ENCODE data around the gene SPTLC3.

The SPTLC3 gene

GRCh38 chr20:13141546-13141945 lies 132.8 kb downstream of the SPTLC3 start:
- TF ChIP-seq REST (IDR thresholded peaks at IDR 0.05; ENCODE audit: low read depth) (no peak), NFIC (IDR thresholded peaks at IDR 0.05) (no peak), CREB1 (IDR thresholded peaks at IDR 0.05; ENCODE audit: low read depth) (no peak), FOXM1 (IDR thresholded peaks at IDR 0.05; ENCODE audit: borderline replicate concordance, low read depth) (no peak), RAD21 (IDR thresholded peaks at IDR 0.05; ENCODE audit: low read depth) (no peak), EGR1 (IDR thresholded peaks at IDR 0.05) (no peak), CEBPB (IDR thresholded peaks at IDR 0.05) (no peak), ZBTB7A (IDR thresholded peaks at IDR 0.05; ENCODE audit: low read depth) (no peak), TEAD4 (IDR thresholded peaks at IDR 0.05) (no peak), TCF12 (IDR thresholded peaks at IDR 0.05; ENCODE audit: low read depth) (no peak), MAX (IDR thresholded peaks at IDR 0.05) (no peak), TAF1 (IDR thresholded peaks at IDR 0.05; ENCODE audit: low read depth) (no peak), USF1 (IDR thresholded peaks at IDR 0.05) (no peak), YY1 (IDR thresholded peaks at IDR 0.05; ENCODE audit: low read depth) (no peak), EP300 (IDR thresholded peaks at IDR 0.05; ENCODE audit: borderline replicate concordance) (no peak)

GRCh38 chr20:13142143-13142542 lies 133.4 kb downstream of the SPTLC3 start:
- no peak for TF ChIP-seq ZBTB7A (IDR thresholded peaks at IDR 0.05; ENCODE audit: low read depth)
- TF ChIP-seq FOXM1 (IDR thresholded peaks at IDR 0.05; ENCODE audit: borderline replicate concordance, low read depth) = no peak
- TF ChIP-seq CREB1 (IDR thresholded peaks at IDR 0.05; ENCODE audit: low read depth) = no peak
- TF ChIP-seq RAD21 (IDR thresholded peaks at IDR 0.05; ENCODE audit: low read depth) = no peak
- TF ChIP-seq EGR1 (IDR thresholded peaks at IDR 0.05) = no peak
- no peak for TF ChIP-seq REST (IDR thresholded peaks at IDR 0.05; ENCODE audit: low read depth)
- no peak for TF ChIP-seq NFIC (IDR thresholded peaks at IDR 0.05)
- TF ChIP-seq CEBPB (IDR thresholded peaks at IDR 0.05) = no peak
- TF ChIP-seq TAF1 (IDR thresholded peaks at IDR 0.05; ENCODE audit: low read depth) = no peak
- no peak for TF ChIP-seq TEAD4 (IDR thresholded peaks at IDR 0.05)
- TF ChIP-seq YY1 (IDR thresholded peaks at IDR 0.05; ENCODE audit: low read depth) = no peak

- TF ChIP-seq TAF1 (IDR thresholded peaks at IDR 0.05; ENCODE audit: low read depth) = no peak
- TF ChIP-seq TEAD4 (IDR thresholded peaks at IDR 0.05) = no peak
- no peak for TF ChIP-seq ZBTB7A (IDR thresholded peaks at IDR 0.05; ENCODE audit: low read depth)
- no peak for TF ChIP-seq USF1 (IDR thresholded peaks at IDR 0.05)
- no peak for TF ChIP-seq TCF12 (IDR thresholded peaks at IDR 0.05; ENCODE audit: low read depth)
- TF ChIP-seq RAD21 (IDR thresholded peaks at IDR 0.05; ENCODE audit: low read depth) = no peak
- no peak for TF ChIP-seq NFIC (IDR thresholded peaks at IDR 0.05)
- no peak for TF ChIP-seq CEBPB (IDR thresholded peaks at IDR 0.05)
- no peak for TF ChIP-seq MAX (IDR thresholded peaks at IDR 0.05)
- TF ChIP-seq CREB1 (IDR thresholded peaks at IDR 0.05; ENCODE audit: low read depth) = no peak
- no peak for TF ChIP-seq FOXM1 (IDR thresholded peaks at IDR 0.05; ENCODE audit: borderline replicate concordance, low read depth)
- TF ChIP-seq YY1 (IDR thresholded peaks at IDR 0.05; ENCODE audit: low read depth) = no peak
- no peak for TF ChIP-seq REST (IDR thresholded peaks at IDR 0.05; ENCODE audit: low read depth)
- no peak for TF ChIP-seq EP300 (IDR thresholded peaks at IDR 0.05; ENCODE audit: borderline replicate concordance)
- no peak for TF ChIP-seq EGR1 (IDR thresholded peaks at IDR 0.05)
Observed at GRCh38 chr20:13147071-13147963, 138.5 kb downstream of the SPTLC3 start.

- TF ChIP-seq TCF12 (IDR thresholded peaks at IDR 0.05; ENCODE audit: low read depth) = no peak
- no peak for TF ChIP-seq FOXM1 (IDR thresholded peaks at IDR 0.05; ENCODE audit: borderline replicate concordance, low read depth)
- TF ChIP-seq TAF1 (IDR thresholded peaks at IDR 0.05; ENCODE audit: low read depth) = no peak
- TF ChIP-seq EGR1 (IDR thresholded peaks at IDR 0.05) = no peak
- TF ChIP-seq REST (IDR thresholded peaks at IDR 0.05; ENCODE audit: low read depth) = no peak
- no peak for TF ChIP-seq NFIC (IDR thresholded peaks at IDR 0.05)
- no peak for TF ChIP-seq YY1 (IDR thresholded peaks at IDR 0.05; ENCODE audit: low read depth)
Observed at GRCh38 chr20:13147971-13148370, 139.2 kb downstream of the SPTLC3 start.

All from Ishikawa (cell line).